ENCODE results near the gene PDGFB.

GRCh38 chr22:39241794-39242594, 2.8 kb downstream of the PDGFB start:
- TF ChIP-seq POLR2AphosphoS5 (IDR thresholded peaks at IDR 0.05) (no peak), POLR2A (IDR thresholded peaks at IDR 0.05) (no peak), EP300 (IDR thresholded peaks at IDR 0.05) (no peak)
- TF ChIP-seq, protein P1, sequence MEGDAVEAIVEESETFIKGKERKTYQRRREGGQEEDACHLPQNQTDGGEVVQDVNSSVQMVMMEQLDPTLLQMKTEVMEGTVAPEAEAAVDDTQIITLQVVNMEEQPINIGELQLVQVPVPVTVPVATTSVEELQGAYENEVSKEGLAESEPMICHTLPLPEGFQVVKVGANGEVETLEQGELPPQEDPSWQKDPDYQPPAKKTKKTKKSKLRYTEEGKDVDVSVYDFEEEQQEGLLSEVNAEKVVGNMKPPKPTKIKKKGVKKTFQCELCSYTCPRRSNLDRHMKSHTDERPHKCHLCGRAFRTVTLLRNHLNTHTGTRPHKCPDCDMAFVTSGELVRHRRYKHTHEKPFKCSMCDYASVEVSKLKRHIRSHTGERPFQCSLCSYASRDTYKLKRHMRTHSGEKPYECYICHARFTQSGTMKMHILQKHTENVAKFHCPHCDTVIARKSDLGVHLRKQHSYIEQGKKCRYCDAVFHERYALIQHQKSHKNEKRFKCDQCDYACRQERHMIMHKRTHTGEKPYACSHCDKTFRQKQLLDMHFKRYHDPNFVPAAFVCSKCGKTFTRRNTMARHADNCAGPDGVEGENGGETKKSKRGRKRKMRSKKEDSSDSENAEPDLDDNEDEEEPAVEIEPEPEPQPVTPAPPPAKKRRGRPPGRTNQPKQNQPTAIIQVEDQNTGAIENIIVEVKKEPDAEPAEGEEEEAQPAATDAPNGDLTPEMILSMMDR (IDR thresholded peaks at IDR 0.05), result no peak

Measured in sigmoid colon (tissue), 4 donors.